Tibial nerve (tissue), 4 donors: ENCODE measurements around the gene ZNF430. TPM values are rescaled to one million over a fixed set of nuclear protein-coding genes. Genes with fewer than 3 reads are reported as not detected.

Experiments used
- DNase-seq, 2 donors: peaks; one replicate each; pipeline ENCODE4 v3.0.0-alpha.2; 2019; ENCODE audit warnings: low spot score in 2 of 2
- H3K27ac ChIP-seq, 4 donors: fragments of 200-600 bp; sonication (generic) in 3 of 4; one replicate each; pipeline ENCODE4 v1.5.1; 2017 to 2019; ENCODE audit warnings: mild to moderate bottlenecking in 1 of 4
- H3K27me3 ChIP-seq, 2 donors: fragments of 200-600 bp; sonication (generic) in 1 of 2; one replicate each; pipeline versions ENCODE4 v1.5.1 to v1.6.0; 2017 to 2019
- H3K36me3 ChIP-seq, 3 donors: fragments of 200-600 bp; sonication (generic); one replicate each; pipeline ENCODE4 v1.5.1; 2018 to 2019
- H3K4me1 ChIP-seq, 4 donors: fragments of 200-600 bp; sonication (generic) in 3 of 4; one replicate each; pipeline ENCODE4 v1.5.1; 2017 to 2019
- H3K4me3 ChIP-seq, 4 donors: fragments of 200-600 bp; sonication (generic) in 3 of 4; one replicate each; pipeline ENCODE4 v1.5.1; 2017 to 2019; ENCODE audit warnings: mild to moderate bottlenecking in 1 of 4, moderate library complexity in 1 of 4
- H3K9me3 ChIP-seq, 4 donors: fragments of 200-600 bp; sonication (generic) in 3 of 4; one replicate each; pipeline ENCODE4 v1.5.1; 2017 to 2019
- CTCF ChIP-seq, 5 experiments: fragments of 200-600 bp in 3 of 5; fragments of 450-650 bp in 2 of 5; sonication (generic) in 3 of 5; IDR thresholded peaks; one replicate each; pipeline ENCODE4 v1.5.1; 2016 to 2019; ENCODE audit warnings: antibody characterized with exemption in 5 of 5, mild to moderate bottlenecking in 3 of 5, moderate library complexity in 2 of 5
- EP300 ChIP-seq, 2 donors: sonication (generic); formaldehyde crosslinking; IDR thresholded peaks; one replicate each; pipeline ENCODE4 v1.6.1; 2017; ENCODE audit warnings: antibody characterized with exemption in 2 of 2, mild to moderate bottlenecking in 1 of 2
- POLR2A ChIP-seq, 2 donors: fragments of 450-650 bp; IDR thresholded peaks; one replicate each; pipeline ENCODE4 v1.6.1; 2017; ENCODE audit warnings: antibody characterized with exemption in 2 of 2, mild to moderate bottlenecking in 2 of 2, moderate library complexity in 2 of 2
- WGBS, 2 donors: methylation state at CpG; one replicate each; pipeline ENCODE4 v1.1.5; 2018; 5-methylcytosine and 5-hydroxymethylcytosine counted together
- total RNA-seq, 4 donors: library from RNA; depleted of rRNA; stranded (reverse); fragments of >200 nt; gene quantifications; one replicate each; pipeline ENCODE4 v1.1.0, GENCODE V29; 2016

The ZNF430 gene
- total RNA-seq, 4 donors from 2014 or later: 8.8 to 36.9 (median 18.8) TPM

GRCh38 chr19:21087871-21088270, 67.4 kb downstream of the ZNF430 start:
- Histone ChIP-seq H3K9me3 (no peaks in the 10 kb centered on the region), H3K4me3 (no peak overlapping the region), H3K4me1 (peaks cover 0 to 7% (median 0%) of the 10 kb centered on the region in 4 donors), H3K27me3 (no peaks in the 10 kb centered on the region), H3K36me3 (no peaks in the 10 kb centered on the region), H3K27ac (no peak overlapping the region)
- no peak for TF ChIP-seq CTCF (IDR thresholded peaks at IDR 0.05)
- no peak for TF ChIP-seq POLR2A (IDR thresholded peaks at IDR 0.05)
- no peak for TF ChIP-seq EP300 (IDR thresholded peaks at IDR 0.05)
- DNase-seq: no peak
- WGBS, 2 donors: 89 to 90% methylated on average over 3 of the region's 3 CpGs

GRCh38 chr19:21092109-21092508, 71.7 kb downstream of the ZNF430 start:
- Histone ChIP-seq H3K9me3 (no peaks in the 10 kb centered on the region), H3K36me3 (peaks cover 0 to 5% (median 0%) of the 10 kb centered on the region in 3 donors), H3K27me3 (no peaks in the 10 kb centered on the region), H3K27ac (no peak overlapping the region), H3K4me3 (no peak overlapping the region), H3K4me1 (no peaks in the 10 kb centered on the region)
- DNase-seq: no peak
- TF ChIP-seq CTCF (IDR thresholded peaks at IDR 0.05): no peak

GRCh38 chr19:21094347-21095025, 74.0 kb downstream of the ZNF430 start:
- no peaks in the 10 kb centered on the region for H3K9me3 ChIP-seq
- DNase-seq: no peak
- no peaks in the 10 kb centered on the region for H3K4me1 ChIP-seq
- no peaks in the 10 kb centered on the region for H3K27me3 ChIP-seq
- TF ChIP-seq CTCF (IDR thresholded peaks at IDR 0.05) (no peak), POLR2A (IDR thresholded peaks at IDR 0.05) (no peak), EP300 (IDR thresholded peaks at IDR 0.05) (no peak)
- H3K27ac ChIP-seq: no peak overlapping the region
- H3K4me3 ChIP-seq: no peak overlapping the region
- peaks cover 0 to 16% (median 0%) of the 10 kb centered on the region in 3 donors for H3K36me3 ChIP-seq
- 85 to 90% methylated on average over 1 of the region's 1 CpG for WGBS, 2 donors

- Histone ChIP-seq H3K27ac (no peak overlapping the region), H3K9me3 (no peaks in the 10 kb centered on the region), H3K4me1 (no peaks in the 10 kb centered on the region), H3K4me3 (no peak overlapping the region), H3K36me3 (peaks cover 0 to 32% (median 0%) of the 10 kb centered on the region in 3 donors), H3K27me3 (no peaks in the 10 kb centered on the region)
- DNase-seq: no peak
- no peak for TF ChIP-seq EP300 (IDR thresholded peaks at IDR 0.05)
- TF ChIP-seq POLR2A (IDR thresholded peaks at IDR 0.05): no peak
- TF ChIP-seq CTCF (IDR thresholded peaks at IDR 0.05): no peak
- 88 to 93% methylated on average over 2 of the region's 2 CpGs for WGBS, 2 donors
Observed at GRCh38 chr19:21098291-21098690, 77.8 kb downstream of the ZNF430 start.

- 49% methylated on average over 2 of the region's 2 CpGs for WGBS, 2 donors
Observed at GRCh38 chr19:21101521-21102242, 81.2 kb downstream of the ZNF430 start.

More at GRCh38 chr19:21101521-21102242, 81.2 kb downstream of the ZNF430 start:
- H3K9me3 ChIP-seq: no peaks in the 10 kb centered on the region
- no peak for DNase-seq
- TF ChIP-seq EP300 (IDR thresholded peaks at IDR 0.05): no peak
- H3K4me3 ChIP-seq: no peak overlapping the region
- H3K27ac ChIP-seq: no peak overlapping the region
- H3K27me3 ChIP-seq: no peaks in the 10 kb centered on the region
- H3K4me1 ChIP-seq: no peaks in the 10 kb centered on the region
- H3K36me3 ChIP-seq: peaks cover 0 to 57% (median 0%) of the 10 kb centered on the region in 3 donors
